NCI-H2196 (cell line): ENCODE data around the gene SRSF6.
"Not testable (repeated sequence)": the region's sequence is repeated elsewhere in the genome, so short reads cannot be mapped to it uniquely, and the experiment has no call there.

ENCODE experiments used
- DNase-seq: peaks from one replicate; lab custom pipeline; 2025; ENCODE audit not compliant: unreplicated experiment; lab: John Stamatoyannopoulos, UW

Gene SRSF6

DNA sequence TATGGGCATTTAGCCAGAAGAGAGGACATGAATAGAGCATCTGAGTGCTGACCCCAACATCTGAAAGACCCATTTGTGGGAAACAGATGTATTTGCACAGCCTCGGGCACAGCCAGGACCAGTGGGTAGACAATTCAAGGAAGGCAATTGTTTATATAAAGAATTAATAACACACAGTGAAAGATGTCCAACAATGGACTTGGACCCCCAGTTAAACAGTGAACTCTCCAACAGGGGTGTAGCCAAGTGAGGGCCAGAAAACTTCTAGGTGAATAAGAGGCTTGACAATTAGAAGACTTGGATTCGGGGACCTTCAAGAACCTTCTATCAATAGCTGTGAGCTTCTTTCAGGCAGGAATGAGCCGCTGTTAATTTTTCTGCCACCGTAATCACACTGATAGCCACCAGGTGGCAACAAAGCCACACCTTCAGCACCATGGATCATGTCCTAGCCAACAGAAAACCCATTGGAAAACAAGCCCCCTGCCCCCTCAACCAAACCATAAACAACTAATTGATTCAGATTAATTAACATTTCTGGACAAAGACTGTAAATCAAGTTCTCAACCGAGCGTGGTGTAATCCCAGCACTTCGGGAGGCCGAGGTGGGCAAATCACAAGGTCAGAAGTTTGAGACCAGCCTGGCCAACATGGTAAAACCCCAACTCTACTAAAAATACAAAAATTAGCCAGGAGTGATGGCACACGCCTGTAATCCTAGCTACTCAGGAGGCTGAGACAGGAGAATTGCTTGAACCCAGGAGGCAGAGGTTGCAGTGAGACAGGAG lies 8.8 kb upstream of the SRSF6 start:
- DNase-seq = peak; percentile 40

DNA sequence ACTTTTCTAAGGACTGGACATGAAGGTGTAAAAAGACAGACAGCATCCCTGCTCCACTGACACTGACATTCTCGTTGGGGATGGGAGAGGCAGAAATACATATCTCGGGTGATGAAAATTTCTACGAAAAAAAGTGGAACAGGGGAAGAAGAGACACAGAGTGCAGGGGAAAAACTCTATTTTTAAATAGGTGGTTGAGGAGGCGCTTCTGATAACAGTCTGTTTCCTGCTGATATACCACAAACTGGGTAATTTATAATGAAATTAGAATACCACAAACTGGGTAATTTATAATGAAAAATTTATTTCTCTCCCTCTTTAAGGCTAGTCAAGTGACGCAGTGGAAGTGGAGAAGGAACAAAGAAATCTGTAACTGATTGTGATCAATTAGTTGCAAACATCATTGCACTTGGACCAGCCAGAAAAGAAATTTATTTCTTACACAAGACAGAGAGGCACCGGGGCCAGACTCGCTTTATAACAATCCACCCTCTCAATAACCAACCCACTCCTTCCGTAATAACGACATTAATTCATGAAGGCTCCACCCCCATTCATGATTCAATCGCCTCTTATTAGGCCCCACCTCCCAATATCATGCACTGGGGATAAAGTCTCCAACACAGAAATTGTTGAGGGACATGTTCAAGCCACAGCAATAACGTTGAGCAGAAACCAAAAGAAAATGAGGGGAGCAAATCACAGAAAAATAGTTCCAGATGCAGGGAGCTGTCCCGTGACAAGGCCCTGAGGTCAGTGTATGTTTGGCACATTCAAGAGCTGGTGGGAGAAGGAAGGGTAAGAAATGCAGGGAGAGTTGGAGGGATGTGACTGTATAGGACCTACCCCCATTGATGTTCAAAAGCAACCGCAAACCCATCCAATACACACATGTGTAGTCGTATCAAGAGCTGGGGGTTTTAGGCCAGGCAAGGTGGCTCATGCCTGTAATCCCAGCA lies 6.6 kb upstream of the SRSF6 start:
- DNase-seq = no peak

DNA sequence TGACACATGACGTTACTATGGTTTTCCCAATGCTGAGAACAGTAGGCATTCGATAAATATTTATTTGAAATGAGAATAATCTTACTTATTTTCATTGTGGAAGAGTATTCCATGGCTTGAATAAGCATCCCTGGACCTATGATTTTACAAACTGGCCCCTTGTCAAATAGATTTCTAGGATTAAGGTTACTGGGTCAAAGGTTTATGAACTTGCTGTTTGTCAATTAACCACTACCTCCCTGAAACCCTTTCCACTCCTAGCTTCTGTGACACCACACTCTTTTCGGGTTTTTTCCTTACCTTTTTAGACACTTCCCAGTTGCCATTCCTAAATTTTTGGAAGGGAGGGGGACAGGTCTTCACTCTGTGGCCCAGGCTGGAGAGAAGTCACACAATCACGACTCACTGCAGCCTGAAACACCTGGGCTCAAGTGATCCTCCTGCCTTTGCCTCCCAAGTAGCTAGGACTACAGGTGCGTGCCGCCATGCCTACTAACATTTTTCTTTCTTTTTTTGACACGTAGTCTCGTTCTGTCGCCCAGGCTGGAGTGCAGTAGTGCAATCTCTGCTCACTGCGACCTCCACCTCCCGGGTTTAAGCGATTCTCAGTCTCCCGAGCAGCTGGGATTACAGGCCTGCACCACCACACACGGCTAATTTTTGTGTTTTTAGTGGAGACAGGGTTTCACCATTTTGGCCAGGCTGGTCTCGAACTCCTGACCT lies 5.1 kb upstream of the SRSF6 start:
- DNase-seq = no peak

DNA sequence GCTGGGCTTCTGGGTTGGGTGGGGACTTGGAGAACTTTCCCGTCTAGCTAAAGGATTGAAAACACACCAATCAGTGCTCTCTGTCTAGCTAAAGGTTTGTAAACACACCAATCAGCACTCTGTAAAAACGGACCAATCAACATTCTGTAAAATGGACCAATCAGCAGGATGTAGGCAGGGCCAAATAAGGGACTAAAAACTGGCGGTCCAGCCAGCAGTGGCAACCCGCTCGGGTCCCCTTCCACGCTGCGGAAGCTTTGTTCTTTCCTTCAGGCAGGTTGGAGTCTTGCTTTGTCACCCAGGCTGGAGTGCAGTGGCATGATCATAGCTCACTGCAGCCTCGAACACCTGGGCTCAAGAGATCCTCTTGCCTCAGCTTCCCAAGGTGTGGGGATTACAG lies 1.4 kb upstream of the SRSF6 start:
- DNase-seq = not testable (repeated sequence)

DNA sequence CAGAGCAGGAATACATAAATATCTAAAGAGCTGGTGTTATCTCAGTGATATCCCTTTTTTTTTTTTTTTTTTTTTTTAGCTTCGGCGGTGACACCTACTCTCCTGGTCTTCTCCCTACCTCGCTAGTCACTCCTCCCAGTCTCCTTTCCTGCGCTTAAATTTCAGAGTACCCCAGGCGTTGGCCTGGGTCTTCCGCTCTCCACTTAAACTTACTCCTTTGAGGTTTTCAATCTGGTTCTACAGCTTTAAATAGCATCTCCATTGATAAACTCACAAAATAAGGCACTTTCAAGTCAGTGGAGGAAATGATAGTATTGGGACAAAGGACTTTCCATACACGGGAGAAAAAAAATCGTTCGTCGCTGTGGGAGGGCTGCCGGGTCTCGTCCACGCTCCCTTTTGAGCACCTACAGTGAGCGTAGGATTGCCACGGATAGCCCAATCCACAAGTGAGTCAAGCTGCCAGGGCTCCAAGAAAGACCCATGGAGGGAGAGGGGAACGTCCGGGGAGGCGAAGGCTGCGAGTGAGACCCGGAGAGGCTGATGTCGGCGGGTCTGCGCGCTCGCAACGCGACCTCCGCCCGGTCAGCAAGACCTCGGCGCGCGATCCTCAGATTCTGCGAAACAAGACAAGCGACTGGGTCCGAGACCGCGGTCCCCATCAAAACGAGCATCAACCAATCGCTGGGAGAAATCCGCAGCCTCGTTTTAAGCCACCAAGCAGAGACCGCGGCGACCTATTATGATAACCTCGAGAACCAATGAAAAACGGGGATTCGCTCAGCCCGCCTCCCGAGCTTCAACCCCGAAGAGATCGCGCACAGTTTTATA lies 672 bp upstream of the SRSF6 start:
- peak; percentile 89 for DNase-seq

DNA sequence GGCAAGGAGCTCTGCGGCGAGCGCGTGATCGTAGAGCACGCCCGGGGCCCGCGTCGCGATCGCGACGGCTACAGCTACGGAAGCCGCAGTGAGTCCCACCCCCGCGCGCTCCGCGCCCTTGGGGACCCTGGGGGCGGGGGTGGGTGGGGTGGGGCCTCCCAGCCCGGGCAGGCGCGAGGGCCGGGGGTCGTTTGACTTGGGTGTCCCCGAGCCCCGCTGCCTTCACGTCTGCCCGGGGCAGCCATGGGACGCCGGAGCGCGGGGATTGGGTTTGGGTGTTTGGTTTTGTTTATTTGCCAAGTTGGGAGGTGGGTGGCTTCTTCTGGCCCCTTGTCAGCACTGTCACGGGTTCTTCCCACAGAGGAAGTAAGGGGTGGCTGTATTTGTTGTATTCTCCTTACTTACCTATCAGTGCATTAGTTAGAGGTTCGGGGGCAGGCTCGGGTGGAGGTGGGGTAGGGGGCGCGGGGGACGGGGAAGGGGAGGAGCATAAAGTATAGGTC lies 777 bp downstream of the SRSF6 start:
- DNase-seq = no peak

DNA sequence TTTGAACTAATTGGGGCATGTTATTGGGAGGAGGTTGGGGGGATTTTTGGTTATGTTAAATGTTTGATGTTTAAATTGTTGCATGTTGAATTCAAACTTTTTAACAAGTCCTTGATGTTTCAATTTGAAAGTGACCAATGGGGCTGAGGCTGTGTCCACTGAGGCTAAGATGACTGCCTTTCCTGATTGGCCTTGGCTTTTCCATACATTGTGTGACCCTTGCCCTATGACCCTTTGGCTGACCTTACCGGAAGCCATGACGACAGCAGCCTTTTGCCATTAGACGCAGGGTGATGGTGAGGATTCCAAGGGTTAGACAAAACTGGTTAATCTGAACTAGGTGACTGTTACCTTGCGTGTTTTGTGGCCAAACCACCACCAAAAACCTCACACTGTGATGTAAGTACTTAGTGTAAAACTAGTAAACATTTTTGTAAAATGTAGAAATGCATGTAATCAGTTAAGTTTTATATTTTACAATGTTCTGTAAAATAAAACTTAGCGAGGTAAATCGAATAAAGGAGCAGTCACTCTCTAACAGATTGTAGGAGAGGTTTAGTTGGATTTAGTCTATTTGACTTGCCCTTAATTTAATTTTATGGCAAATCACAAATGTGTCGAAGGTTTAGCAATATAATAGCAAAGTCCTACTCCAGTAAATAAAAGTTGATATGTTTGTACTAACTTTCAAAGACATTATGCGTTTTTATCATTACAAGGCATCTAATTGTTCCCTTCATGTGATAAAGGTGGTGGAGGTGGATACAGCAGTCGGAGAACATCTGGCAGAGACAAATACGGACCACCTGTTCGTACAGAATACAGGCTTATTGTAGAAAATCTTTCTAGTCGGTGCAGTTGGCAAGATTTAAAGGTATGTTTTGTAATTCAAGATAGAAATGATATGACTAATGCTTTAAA lies 1.6 kb downstream of the SRSF6 start:
- DNase-seq = no peak

DNA sequence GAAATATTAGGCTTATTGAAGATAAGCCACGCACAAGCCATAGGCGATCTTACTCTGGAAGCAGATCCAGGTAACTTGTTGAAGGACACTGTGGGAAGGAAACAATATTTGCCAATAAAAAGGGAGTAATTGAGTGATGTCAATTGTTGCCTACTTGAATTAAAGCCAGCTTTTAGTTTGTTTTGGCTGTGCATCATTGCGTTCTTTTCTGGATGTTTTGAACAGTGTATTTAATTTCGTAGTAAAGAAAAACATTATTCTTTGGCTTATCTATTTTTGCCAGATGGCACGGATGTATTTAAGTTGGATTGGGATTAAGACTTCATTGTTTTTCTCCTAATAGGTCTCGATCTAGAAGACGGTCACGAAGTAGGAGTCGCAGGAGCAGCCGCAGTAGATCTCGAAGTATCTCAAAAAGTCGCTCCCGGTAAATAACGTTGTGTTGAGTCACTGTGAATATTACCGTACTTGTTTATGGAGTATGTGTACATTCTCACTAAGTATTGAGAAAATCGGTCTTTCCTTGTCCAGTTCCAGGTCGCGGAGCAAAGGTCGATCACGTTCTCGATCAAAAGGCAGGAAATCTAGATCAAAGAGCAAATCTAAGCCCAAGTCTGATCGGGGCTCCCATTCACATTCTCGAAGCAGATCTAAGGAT lies 2.6 kb downstream of the SRSF6 start:
- no peak for DNase-seq

- no peak for DNase-seq
Observed at GRCh38 chr20:43460830-43461200, 3.1 kb downstream of the SRSF6 start.

DNA sequence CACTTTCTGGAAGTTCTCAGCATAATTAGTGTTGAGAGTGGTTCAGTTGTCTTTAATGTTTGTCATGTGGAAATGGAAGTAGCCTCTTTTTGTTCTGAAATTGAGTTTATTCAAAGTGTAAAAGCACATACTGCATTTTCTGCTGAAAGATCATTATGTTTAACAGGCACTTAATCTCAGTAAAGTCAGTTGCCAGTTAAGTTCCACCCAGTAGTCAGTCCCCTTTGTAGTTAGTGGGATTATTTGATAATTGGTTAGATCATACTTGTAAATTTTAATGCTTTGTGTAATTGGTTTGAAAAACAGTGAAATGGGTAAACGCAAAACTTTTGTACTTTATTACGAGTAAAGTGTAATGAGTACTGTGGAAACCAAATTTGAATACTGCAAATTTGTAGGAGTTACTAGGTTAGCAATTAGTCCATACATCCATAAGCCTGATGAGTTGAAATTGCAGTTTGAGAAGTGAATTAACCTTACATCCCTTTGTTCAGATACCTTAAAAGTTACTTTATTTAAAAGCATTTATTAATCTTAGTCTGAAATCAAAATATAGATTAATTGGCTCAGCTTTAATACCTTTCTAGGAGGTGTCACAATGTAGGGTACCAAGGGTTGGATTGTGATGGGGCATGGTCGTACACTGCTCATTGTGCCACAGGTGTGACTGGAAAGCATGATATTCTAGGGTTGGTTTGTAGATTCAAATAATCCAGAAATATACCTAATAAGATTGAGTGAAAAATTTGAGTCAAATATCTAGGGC lies 4.4 kb downstream of the SRSF6 start:
- no peak for DNase-seq

GRCh38 chr20:43462660-43463526 lies 5.2 kb downstream of the SRSF6 start:
- no peak for DNase-seq

- DNase-seq = no peak
Observed at GRCh38 chr20:43463527-43464218, 6.0 kb downstream of the SRSF6 start.

- DNase-seq = no peak
Observed at GRCh38 chr20:43464219-43464790, 6.6 kb downstream of the SRSF6 start.

DNA sequence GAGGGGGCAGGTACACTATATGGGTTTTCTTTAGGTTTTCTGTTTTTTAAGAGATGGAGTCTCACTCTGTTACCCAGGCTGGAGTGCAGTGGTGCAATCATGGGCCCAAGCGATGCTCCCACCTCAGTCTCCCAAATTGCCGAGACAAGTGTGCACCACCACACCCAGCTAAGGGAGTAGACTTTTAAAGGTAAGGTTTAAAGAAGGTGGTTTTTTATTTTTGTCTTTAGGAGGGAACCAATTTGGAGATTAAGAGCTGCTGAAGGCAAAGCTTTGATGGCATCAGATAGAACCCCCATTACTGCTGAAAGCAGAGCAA lies 7.9 kb downstream of the SRSF6 start:
- DNase-seq = no peak

- no peak for DNase-seq
Observed at GRCh38 chr20:43467589-43467988, 9.9 kb downstream of the SRSF6 start.

GRCh38 chr20:43472671-43473380 lies 15.1 kb downstream of the SRSF6 start:
- no peak for DNase-seq
